Measurements from ENCODE around the gene UPF3A. TPM values are rescaled to one million over a fixed set of nuclear protein-coding genes. Genes with fewer than 3 reads are reported as not detected.
A peak's percentile ranks its signal among the peaks of the same experiment; 100 is the strongest.

UPF3A gene
- total RNA-seq, 1 donor from 2014 or later, result 49.2 TPM

GRCh38 chr13:114303700-114304327 lies 22.4 kb downstream of the UPF3A start:
- no peak for DNase-seq (ENCODE audit: low read depth)

- DNase-seq (ENCODE audit: low read depth), result no peak
Observed at GRCh38 chr13:114304346-114305034, 23.1 kb downstream of the UPF3A start.

GRCh38 chr13:114309086-114309485 lies 27.7 kb downstream of the UPF3A start:
- DNase-seq (ENCODE audit: low read depth), result no peak

- DNase-seq (ENCODE audit: low read depth), result peak; percentile 53
Observed at GRCh38 chr13:114309806-114310410, 28.5 kb downstream of the UPF3A start.

- no peak for DNase-seq (ENCODE audit: low read depth)
Observed at GRCh38 chr13:114310956-114311355, 29.6 kb downstream of the UPF3A start.

GRCh38 chr13:114311387-114311786 lies 30.0 kb downstream of the UPF3A start:
- no peak for DNase-seq (ENCODE audit: low read depth)

- no peak for DNase-seq (ENCODE audit: low read depth)
Observed at GRCh38 chr13:114311908-114312307, 30.5 kb downstream of the UPF3A start.

- peak; percentile 15 for DNase-seq (ENCODE audit: low read depth)
Observed at GRCh38 chr13:114313061-114313860, 31.9 kb downstream of the UPF3A start.

- peak; percentile 97 for DNase-seq (ENCODE audit: low read depth)
Observed at GRCh38 chr13:114314074-114314912, 32.9 kb downstream of the UPF3A start, which contains the start of gene CHAMP1. Gene CHAMP1 (plus strand): TSS chr13:114314503. CDS start chr13:114323843, 9,340 bp downstream.

GRCh38 chr13:114315074-114315785 lies 33.8 kb downstream of the UPF3A start:
- DNase-seq (ENCODE audit: low read depth), result no peak

GRCh38 chr13:114318624-114319023 lies 37.2 kb downstream of the UPF3A start:
- peak; percentile 24 for DNase-seq (ENCODE audit: low read depth)

GRCh38 chr13:114319441-114319913 lies 38.1 kb downstream of the UPF3A start:
- no peak for DNase-seq (ENCODE audit: low read depth)

- no peak for DNase-seq (ENCODE audit: low read depth)
Observed at GRCh38 chr13:114320065-114320464, 38.7 kb downstream of the UPF3A start.

GRCh38 chr13:114321256-114321655 lies 39.9 kb downstream of the UPF3A start:
- DNase-seq (ENCODE audit: low read depth), result no peak

- no peak for DNase-seq (ENCODE audit: low read depth)
Observed at GRCh38 chr13:114323349-114323748, 41.9 kb downstream of the UPF3A start.

GRCh38 chr13:114324334-114324733 lies 42.9 kb downstream of the UPF3A start:
- DNase-seq (ENCODE audit: low read depth), result no peak

GRCh38 chr13:114325729-114326128 lies 44.3 kb downstream of the UPF3A start:
- no peak for DNase-seq (ENCODE audit: low read depth)

GRCh38 chr13:114328034-114328433 lies 46.6 kb downstream of the UPF3A start:
- no peak for DNase-seq (ENCODE audit: low read depth)

GRCh38 chr13:114328595-114328994 lies 47.2 kb downstream of the UPF3A start:
- DNase-seq (ENCODE audit: low read depth), result no peak

- no peak for DNase-seq (ENCODE audit: low read depth)
Observed at GRCh38 chr13:114330086-114330485, 48.7 kb downstream of the UPF3A start.

Data from myocyte (in vitro differentiated cells).